Mucosa of gallbladder (tissue), 1 donor: ENCODE measurements around the gene CCNB1IP1. TPM values are rescaled to one million over a fixed set of nuclear protein-coding genes. Genes with fewer than 3 reads are reported as not detected.
"Not testable (repeated sequence)": the region's sequence is repeated elsewhere in the genome, so short reads cannot be mapped to it uniquely, and the experiment has no call there.

Source experiments
- DNase-seq: peaks from one replicate; pipeline ENCODE4 v3.0.0-alpha.2; 2020; ENCODE audit warnings: low spot score
- total RNA-seq: library from RNA; stranded (reverse); gene quantifications from one replicate; pipeline ENCODE4 v1.2.1, GENCODE V29; 2021
- donor health status: DM: no; HTN: no; CAD: no.

The CCNB1IP1 gene
- total RNA-seq, 1 donor from 2014 or later = 40.1 TPM

DNA sequence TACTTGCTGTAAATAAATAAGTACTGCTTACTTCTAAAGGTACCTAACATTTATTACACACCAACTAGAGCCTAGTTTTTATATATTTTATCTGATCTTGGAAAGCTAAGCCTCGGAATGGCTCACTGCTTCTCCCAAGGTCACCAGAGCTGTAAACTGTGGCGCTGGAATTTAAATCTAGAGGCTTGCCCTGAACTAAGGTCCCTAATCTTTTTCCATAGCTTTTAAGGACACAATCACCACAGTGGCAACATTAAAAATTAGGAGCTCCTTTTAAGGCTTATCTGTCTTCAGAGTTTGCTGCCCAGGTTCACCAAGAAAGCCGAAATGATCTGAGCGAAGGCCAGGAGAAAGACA, 670 bp downstream of the CCNB1IP1 start:
- no peak for DNase-seq

DNA sequence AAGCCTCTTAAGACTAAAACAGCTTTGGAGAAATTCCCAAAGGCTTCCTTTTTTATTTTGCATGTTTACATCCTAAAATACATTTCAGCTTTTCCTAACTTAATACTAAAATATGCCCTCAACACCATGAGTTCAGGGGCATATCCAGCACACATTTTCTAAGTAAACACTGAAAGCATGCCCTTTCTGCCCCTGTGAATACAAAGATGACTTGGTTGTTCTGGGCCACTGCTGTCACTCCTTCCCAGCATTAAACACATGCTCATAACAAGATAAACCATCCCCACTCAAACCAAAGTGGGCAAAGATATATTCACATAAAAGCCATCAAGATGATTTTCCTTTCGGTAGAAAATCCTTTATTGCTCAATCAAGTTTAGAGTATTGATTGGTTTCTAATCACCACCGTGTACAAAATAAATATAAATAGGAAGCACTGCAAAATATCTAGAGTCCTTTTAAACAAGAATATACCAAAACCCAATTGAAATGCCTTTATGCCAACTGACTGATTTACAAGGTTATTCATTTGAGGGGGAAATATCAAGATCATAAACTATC, 1.9 kb downstream of the CCNB1IP1 start:
- no peak for DNase-seq

DNA sequence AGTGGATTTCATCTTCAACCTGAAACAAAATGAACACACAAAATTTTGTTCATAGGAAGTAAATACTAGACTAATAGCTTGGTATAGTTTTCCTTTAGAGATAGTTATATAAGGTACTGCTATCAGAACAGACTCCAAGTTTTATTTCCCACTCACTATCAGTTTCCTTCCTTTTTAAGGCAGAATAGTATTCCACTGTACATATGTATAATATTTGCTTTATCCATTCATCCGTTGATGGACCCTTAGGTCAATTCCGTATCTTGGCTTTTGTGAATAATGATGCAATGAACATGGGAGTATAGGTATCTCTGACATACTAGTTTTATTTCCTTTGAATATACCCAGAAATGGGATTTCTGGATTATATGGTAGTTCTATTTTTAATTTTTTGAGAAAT, 3.7 kb downstream of the CCNB1IP1 start:
- no peak for DNase-seq

DNA sequence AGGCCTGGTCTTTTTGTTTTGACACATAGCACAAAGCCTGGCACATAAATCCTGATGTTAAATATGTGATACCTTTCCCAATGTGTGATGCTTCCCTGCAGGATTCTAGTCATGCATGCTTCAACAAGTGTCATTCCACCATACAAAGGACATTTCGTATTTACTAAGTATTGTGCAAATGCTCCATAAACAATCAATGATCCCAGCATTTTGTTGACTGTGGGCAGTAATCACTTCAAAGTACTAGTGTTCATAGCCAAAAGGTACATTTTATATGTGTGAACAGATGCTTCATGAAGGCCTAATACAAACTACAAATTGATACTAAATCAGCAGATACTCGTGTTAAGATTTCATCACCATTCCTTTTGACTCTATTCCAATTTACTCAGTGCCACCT, 4.4 kb downstream of the CCNB1IP1 start:
- no peak for DNase-seq

DNA sequence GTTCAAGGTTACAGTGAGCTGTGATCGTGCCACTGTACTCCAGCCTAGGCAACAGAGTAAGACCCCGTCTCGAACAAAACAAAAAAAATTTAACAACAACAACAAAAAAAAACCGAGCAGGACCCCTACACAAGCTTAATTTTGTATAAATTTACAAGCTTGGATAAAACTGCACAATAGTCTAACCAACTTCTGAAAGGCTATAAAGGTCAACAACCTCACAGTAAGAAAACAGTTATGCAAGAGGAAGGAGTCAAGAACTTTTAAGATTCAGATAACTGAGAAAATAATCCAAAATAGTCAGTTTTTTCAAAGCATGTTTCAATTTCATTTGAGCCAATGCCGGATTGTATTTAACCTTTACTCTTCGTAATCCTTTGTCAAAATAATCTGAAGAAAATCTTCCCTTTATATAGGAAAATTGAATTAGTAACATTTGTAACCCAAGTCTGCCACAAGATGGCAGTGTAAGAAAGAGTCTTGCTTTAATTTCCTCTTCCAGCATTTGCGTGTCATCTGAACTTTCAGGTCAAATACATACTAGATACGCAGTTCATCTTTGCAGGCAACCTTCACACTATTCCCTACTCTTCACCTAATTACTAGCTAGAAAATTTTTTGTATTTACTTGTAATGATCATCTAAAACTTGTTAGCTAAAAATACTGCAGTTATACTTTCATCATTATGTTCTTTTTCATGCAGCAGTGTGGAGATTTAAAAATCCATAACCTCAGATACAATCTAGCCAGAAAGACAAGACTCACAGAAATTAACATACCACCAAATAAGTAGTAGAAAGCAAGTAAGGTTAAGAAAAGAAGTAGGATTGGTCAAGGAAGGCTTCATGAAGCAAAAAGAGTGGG, 5.8 kb downstream of the CCNB1IP1 start:
- DNase-seq = peak; percentile 39

DNA sequence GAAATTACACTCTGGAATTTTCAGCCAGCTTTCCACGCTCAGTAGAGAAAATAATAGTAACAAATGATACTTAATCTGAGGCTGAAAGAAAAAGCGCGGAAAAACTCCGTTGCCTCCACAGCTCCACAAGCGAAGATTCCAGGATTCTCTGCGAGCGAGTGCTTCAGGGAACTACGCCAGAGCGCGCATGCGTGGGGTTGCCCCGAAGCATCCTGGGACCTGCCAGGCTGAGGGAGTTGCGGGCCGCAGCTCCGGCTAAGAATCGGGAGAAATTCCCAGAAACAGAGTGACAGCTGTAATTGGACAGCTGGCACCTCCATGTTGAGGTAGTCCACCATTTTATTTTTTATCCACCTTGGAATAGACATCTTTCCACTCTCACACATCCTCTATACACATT, 15.4 kb downstream of the CCNB1IP1 start:
- DNase-seq = no peak

DNA sequence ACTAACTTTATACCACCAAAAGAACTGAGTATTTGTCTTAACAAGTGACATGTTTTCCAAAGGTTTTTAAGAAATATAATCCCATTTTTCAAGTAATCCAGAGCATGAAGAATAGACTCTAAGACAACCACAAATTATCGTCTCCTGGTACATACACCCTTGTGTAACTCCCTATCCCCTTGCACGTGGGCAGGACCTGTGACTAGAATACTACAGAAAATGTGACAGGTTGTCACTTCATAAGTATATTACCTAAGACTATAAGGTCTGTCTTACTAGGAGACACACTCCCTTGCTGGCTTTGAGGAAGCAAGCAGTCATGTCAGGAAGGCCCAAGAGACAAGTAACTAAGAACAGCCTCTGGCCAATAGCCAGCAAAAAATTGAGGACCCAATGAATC, 19.1 kb downstream of the CCNB1IP1 start:
- DNase-seq = no peak

DNA sequence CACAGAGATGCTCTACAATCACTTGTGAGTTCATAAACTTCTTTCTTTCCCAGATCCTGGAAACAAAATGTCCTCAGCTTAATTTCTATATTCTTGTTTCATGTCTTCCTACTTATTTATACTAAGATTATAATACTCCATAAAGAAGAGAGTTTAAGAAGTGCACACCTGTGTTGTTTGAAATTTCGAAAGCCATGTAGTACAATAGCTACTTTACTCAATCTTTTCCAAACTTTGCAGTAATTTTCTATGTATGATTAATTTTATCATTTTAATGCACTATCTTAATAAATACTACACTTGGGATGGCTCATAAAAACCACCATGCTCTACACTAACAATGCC, 27.0 kb downstream of the CCNB1IP1 start:
- DNase-seq = no peak

DNA sequence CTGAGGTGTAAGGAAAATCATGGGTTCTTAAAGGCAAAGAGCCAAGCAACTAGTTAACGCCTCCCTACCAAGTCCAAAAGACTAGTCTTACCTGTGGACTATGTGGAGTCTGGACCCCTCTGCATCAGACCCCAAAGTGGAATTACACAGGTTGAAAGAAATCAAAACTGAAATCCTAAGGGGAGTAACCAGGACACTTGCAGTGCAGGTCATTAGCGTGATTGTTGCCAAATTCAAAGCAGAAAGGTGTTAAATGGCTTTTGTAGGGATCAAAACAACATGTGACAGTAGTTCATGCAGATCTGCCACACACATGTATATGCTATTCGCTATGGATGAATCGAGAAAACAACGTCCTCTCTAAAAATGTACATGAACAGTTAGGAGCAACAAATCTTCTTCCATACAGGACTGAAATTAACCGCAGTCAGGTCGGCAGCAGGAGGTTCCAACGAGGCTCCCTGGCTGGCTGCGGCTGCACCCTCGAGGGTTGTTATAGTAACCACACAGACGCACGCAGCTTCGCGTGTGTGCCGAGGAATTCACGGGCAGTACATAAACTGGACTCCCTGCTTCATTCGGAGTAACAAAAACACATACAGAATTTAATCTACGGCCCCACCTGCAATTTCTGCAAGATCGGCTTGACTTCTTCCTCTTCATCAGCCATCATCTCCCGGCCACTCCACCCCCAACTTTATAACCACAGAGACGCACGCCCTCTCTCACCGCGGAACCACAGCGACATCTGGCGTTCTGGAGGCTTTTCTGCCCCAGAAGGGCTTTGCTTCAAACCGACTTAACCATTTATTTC, 27.6 kb downstream of the CCNB1IP1 start, which contains the start of gene TTC5:
Gene TTC5 (minus strand): TSS at position 687 of the 814 bp plus-strand sequence. CDS start 14 bp downstream, at position 673.
- DNase-seq = peak; percentile 85

DNA sequence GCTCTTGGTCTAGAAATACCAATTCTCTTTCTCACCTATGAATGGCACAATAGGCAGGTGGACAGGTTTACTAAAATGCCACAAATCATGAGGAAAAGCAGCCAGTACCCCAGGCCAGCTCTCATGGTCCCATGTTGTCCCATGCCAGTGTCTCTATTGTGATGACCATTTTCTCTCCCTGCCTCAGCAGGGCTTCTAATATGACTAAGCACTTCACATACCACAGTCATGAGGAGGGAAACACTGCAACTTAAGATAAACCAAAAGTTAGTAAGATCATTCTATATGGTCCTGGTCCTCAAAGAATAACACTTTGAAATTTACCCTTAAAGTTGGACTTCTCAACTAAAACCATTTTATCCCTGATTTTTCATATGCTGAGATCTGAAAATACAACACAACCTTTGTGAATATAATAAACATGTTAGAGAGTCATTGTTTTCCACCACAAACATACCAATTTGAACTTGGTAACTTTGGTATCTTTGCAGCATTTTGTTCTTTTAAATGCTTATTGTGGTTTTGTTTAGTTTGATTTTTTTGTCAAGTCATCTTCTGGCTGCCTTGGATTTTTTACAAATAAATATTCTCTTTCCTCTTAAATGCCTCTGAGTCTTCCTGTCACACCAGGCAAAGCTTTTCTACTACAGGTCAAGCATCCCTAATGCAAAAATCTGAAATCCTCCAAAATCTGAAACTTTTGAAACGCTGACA, 30.9 kb downstream of the CCNB1IP1 start:
- DNase-seq = no peak

DNA sequence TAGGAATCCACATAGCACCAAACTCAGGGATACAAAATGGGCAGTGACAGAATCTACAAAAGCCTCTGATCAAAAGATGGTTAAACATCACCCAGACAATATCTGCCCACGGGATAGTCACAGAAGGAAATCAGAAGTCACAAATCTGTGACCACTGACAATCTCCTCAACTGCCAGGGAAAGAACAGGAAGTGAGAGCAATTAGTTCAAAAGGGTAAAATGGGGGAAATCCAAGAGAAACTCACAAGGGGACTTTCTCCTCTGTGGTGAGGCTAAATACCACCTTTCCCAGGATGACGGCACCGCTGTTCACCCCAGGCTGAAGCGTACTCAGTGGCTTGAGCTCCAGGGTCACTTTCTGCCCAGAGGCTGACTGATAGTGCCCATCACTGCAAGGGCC, 38.0 kb downstream of the CCNB1IP1 start:
- no peak for DNase-seq

DNA sequence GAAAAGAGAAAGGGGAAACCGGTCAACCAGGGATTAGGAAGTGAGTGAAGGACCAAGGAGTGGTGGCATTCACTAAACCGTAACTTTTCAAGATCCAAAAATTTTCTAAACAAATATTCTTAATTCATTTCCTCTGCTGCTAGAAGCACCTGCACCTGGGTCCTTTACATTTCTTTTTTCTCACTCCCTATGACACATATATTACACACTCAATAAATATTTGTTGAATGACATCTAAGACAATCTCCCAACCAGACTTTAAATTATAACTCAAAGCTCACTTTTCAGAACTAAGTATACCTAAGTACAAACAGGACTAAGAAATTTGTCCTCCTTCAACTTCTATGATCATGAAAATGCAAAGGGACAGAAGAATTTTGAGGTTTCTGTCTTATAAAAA, 38.4 kb downstream of the CCNB1IP1 start:
- DNase-seq = no peak

DNA sequence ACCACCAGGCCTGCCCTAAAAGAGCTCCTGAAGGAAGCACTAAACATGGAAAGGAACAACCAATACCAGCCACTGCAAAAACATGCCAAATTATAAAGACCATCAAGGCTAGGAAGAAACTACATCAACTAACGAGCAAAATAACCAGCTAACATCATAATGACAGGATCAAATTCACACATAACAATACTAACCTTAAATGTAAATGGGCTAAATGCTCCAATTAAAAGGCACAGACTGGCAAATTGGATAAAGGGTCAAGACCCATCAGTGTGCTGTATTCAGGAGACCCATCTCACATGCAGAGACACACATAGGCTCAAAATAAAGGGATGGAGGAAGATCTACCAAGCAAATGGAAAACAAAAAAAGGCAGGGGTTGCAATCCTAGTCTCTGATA, 51.1 kb downstream of the CCNB1IP1 start:
- not testable (repeated sequence) for DNase-seq

DNA sequence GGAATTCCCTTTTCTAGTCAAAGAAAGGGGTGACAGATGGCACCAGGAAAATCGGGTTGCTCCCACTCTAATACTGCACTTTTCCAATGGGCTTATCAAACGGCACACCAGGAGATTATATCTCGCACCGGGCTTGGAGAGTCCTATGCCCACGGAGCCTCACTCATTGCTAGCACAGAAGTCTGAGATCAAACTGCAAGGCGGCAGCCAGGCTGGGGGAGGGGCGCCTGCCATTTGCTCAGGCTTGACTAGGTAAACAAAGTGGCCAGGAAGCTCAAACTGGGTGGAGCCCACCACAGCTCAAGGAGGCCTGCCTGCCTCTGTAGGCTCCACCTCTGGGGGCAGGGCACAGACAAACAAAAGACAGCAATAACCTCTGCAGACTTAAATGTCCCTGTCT, 52.8 kb downstream of the CCNB1IP1 start:
- not testable (repeated sequence) for DNase-seq

DNA sequence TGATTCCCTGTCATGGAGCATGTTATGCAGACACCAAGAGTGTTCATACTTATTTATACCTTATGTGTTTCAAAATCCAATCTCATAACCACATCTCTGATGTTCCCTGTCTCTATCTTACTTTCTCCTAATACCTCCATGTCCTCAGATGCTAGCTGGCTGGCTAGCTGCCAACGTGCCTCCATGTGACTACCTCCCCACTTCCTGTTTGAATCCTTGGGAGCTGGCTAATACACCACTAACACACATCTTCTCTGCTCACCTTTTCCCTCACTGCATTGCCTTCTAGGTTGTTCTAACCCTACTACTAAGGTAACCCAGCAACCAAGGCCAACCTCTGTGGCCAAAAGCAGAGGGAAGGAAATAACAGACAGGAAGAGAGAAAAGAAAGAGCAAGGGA, 54.7 kb downstream of the CCNB1IP1 start:
- no peak for DNase-seq

DNA sequence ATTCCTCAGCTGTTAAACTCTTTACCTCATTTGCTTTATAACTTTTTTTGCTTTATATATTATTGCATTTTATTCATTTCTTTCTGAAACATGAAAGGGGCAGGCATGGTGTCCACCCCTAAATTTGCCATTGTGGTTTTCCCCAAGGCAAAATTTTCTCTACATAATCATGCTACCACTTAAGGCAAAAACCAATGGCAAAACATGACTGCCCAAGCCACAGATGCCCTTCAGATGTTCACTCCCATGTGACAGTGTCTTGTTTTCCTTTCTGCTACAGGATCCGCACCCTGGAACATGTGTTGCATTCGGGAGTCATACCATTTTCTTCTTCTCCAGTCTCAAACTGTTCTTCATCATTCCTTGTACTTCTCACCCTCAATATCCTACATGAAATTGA, 55.7 kb downstream of the CCNB1IP1 start:
- DNase-seq = no peak

DNA sequence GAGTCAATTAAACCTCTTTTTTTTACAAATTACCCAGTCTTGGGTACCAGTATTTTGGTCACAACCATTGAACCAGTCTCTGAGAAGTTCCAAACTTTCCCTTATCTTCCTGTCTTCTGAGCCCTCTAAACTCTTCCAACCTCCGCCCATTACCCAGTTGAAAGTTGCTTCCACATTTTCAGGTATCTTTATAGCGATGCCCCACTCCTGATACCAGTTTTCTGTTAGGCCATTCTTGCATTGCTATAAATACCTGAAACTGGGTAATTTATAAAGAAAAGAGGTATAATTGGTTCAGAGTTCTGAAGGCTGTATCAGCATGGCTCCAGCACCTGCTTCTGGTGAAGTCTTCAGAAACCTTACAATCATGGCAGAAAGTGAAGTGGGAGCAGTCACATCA, 59.0 kb downstream of the CCNB1IP1 start:
- DNase-seq = no peak

DNA sequence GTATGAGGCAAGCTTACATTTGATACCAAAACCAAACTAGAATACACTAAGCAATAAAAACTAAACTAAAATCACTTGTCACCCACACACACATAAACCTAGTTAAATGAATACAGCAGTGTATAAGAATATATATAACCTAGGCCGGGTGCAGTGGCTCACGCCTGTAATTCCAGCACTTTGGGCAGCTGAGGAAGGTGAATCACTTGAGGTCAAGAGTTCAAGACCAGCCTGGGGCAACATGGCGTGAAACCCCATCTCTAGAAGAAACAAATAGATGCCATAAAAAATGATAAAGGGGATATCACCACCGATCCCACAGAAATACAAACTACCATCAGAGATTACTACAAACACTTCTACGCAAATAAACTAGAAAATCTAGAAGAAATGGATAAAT, 68.7 kb downstream of the CCNB1IP1 start:
- not testable (repeated sequence) for DNase-seq

DNA sequence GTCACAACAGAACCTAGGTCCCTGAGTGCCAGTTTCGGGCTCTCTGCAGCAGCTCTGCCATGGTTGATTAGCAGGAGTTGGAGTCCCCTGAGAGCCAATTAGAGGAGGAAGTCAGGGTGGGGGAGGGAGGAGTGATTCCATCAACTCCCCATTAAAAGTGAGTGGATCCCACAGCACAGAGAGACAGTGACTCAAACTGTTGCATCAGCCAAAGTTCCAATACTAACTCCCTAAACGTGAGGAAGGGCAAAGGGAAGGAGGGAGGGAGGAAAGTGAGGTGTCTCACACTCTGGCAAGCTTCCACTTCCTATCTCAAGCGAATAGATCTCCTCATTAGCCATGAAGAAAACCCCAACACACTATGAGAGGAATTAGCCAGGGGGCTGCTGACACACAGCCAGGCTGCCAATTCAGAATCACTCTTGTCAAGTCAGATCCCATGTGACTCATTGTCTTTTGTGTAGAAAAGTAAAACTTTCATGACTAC, 70.4 kb downstream of the CCNB1IP1 start:
- DNase-seq = no peak
